Retinal pigment epithelial cell (primary cell): ENCODE data around the gene GBX1.

Source experiments
- DNase-seq: peaks from one replicate; pipeline ENCODE4 v3.0.0-alpha.2; 2010; ENCODE audit warnings: low read depth
- H3K4me3 ChIP-seq: 2 replicates; pipeline ENCODE4 v1.5.1; 2011; ENCODE audit warnings: mild to moderate bottlenecking, low read length, control low read depth, moderate library complexity
- CTCF ChIP-seq: conservative IDR thresholded peaks from 2 replicates; pipeline ENCODE4 v1.5.1; 2011; ENCODE audit warnings: low read depth, low read length, control low read depth, inconsistent platforms

Gene GBX1

GRCh38 chr7:151139071-151139790 lies 28.3 kb downstream of the GBX1 start:
- no peak for DNase-seq
- TF ChIP-seq CTCF: no peak
- H3K4me3 ChIP-seq: no peak overlapping the region

GRCh38 chr7:151138153-151138851 lies 29.2 kb downstream of the GBX1 start:
- no peak for TF ChIP-seq CTCF
- H3K4me3 ChIP-seq: no peak overlapping the region
- DNase-seq: no peak

- DNase-seq: no peak
Observed at GRCh38 chr7:151137791-151138152, 29.7 kb downstream of the GBX1 start.

GRCh38 chr7:151137076-151137675 lies 30.3 kb downstream of the GBX1 start:
- no peak for DNase-seq
- TF ChIP-seq CTCF: no peak
- H3K4me3 ChIP-seq: no peak overlapping the region

More at GRCh38 chr7:151137791-151138152, 29.7 kb downstream of the GBX1 start:
- no peak for TF ChIP-seq CTCF
- no peak overlapping the region for H3K4me3 ChIP-seq

GRCh38 chr7:151135866-151136843 lies 31.3 kb downstream of the GBX1 start:
- no peak for DNase-seq
- TF ChIP-seq CTCF: no peak
- no peak overlapping the region for H3K4me3 ChIP-seq

GRCh38 chr7:151135525-151135845 lies 32.0 kb downstream of the GBX1 start:
- TF ChIP-seq CTCF: no peak
- H3K4me3 ChIP-seq: no peak overlapping the region
- no peak for DNase-seq
